Germinal center (tissue), 1 donor: ENCODE results near the gene ROBO3.

Source experiments
- DNase-seq: peaks from one replicate; pipeline ENCODE4 v3.0.0; 2012; ENCODE audit warnings: mixed read lengths, low spot score

The ROBO3 gene

GRCh38 chr11:124842305-124842704, 22.9 kb upstream of the ROBO3 start:
- no peak for DNase-seq

- DNase-seq = no peak
Measured at GRCh38 chr11:124843616-124843910, 21.7 kb upstream of the ROBO3 start.

- DNase-seq = no peak
Measured at GRCh38 chr11:124844664-124845079, 20.6 kb upstream of the ROBO3 start.

GRCh38 chr11:124846070-124846673, 19.1 kb upstream of the ROBO3 start:
- DNase-seq = no peak

- no peak for DNase-seq
Measured at GRCh38 chr11:124859171-124859570, 6.1 kb upstream of the ROBO3 start.

GRCh38 chr11:124861670-124862069, 3.6 kb upstream of the ROBO3 start:
- no peak for DNase-seq

- no peak for DNase-seq
Measured at GRCh38 chr11:124863137-124863825, 2.0 kb upstream of the ROBO3 start.

- DNase-seq = no peak
Measured at GRCh38 chr11:124863826-124864165, 1.4 kb upstream of the ROBO3 start.

- DNase-seq = no peak
Measured at GRCh38 chr11:124864176-124864891, 898 bp upstream of the ROBO3 start.

GRCh38 chr11:124864892-124865180, 396 bp upstream of the ROBO3 start:
- no peak for DNase-seq

GRCh38 chr11:124865902-124866851, 945 bp downstream of the ROBO3 start:
- peak; percentile 74 for DNase-seq

GRCh38 chr11:124867700-124868099, 2.5 kb downstream of the ROBO3 start:
- peak; percentile 48 for DNase-seq

- DNase-seq = no peak
Measured at GRCh38 chr11:124868331-124869274, 3.4 kb downstream of the ROBO3 start.

GRCh38 chr11:124869331-124869730, 4.1 kb downstream of the ROBO3 start:
- no peak for DNase-seq

GRCh38 chr11:124869856-124870387, 4.7 kb downstream of the ROBO3 start:
- no peak for DNase-seq

GRCh38 chr11:124870430-124870829, 5.2 kb downstream of the ROBO3 start:
- no peak for DNase-seq

GRCh38 chr11:124872280-124872679, 7.0 kb downstream of the ROBO3 start:
- DNase-seq = no peak

- no peak for DNase-seq
Measured at GRCh38 chr11:124872741-124873140, 7.5 kb downstream of the ROBO3 start.

GRCh38 chr11:124873951-124874350, 8.7 kb downstream of the ROBO3 start:
- no peak for DNase-seq

- no peak for DNase-seq
Measured at GRCh38 chr11:124874571-124875255, 9.5 kb downstream of the ROBO3 start.

- no peak for DNase-seq
Measured at GRCh38 chr11:124875401-124875800, 10.2 kb downstream of the ROBO3 start.
